HG03558 (cell line): ENCODE measurements around the gene SLC2A11.
"Not testable (repeated sequence)": the region's sequence is repeated elsewhere in the genome, so short reads cannot be mapped to it uniquely, and the experiment has no call there.

Source experiments
- ATAC-seq: cut with Tn5 transposase; IDR thresholded peaks from one replicate; pipeline ENCODE4 v1.9.1; 2021; ENCODE audit warnings: moderate number of reproducible peaks; ENCODE audit not compliant: unreplicated experiment; ENCODE audit errors: extremely low read depth

SLC2A11 gene

GRCh38 chr22:23883658-23884057 is 26.0 kb downstream of the SLC2A11 start:
- no peak for ATAC-seq

GRCh38 chr22:23884140-23884539 is 26.5 kb downstream of the SLC2A11 start:
- ATAC-seq: no peak

GRCh38 chr22:23888615-23889401 is 31.1 kb downstream of the SLC2A11 start:
- no peak for ATAC-seq

GRCh38 chr22:23889620-23890019 is 31.9 kb downstream of the SLC2A11 start:
- ATAC-seq: no peak

- ATAC-seq: no peak
Observed at GRCh38 chr22:23891726-23892125, 34.1 kb downstream of the SLC2A11 start.

- ATAC-seq: no peak
Observed at GRCh38 chr22:23892130-23892529, 34.5 kb downstream of the SLC2A11 start.

- ATAC-seq: no peak
Observed at GRCh38 chr22:23892706-23893105, 35.0 kb downstream of the SLC2A11 start.

- no peak for ATAC-seq
Observed at GRCh38 chr22:23893121-23893944, 35.7 kb downstream of the SLC2A11 start.

GRCh38 chr22:23893945-23894709 is 36.5 kb downstream of the SLC2A11 start, which contains the start of gene MIF:
Gene MIF, plus strand, starts transcription at chr22:23894383. Its CDS starts 92 bp downstream, at chr22:23894475.
- peak; percentile 57 for ATAC-seq

- no peak for ATAC-seq
Observed at GRCh38 chr22:23894710-23895598, 37.3 kb downstream of the SLC2A11 start.

GRCh38 chr22:23895599-23896144 is 38.0 kb downstream of the SLC2A11 start:
- no peak for ATAC-seq

- no peak for ATAC-seq
Observed at GRCh38 chr22:23896166-23896522, 38.5 kb downstream of the SLC2A11 start.

GRCh38 chr22:23896523-23897186 is 39.0 kb downstream of the SLC2A11 start:
- ATAC-seq: no peak

GRCh38 chr22:23897320-23897719 is 39.6 kb downstream of the SLC2A11 start:
- ATAC-seq: no peak

GRCh38 chr22:23898006-23898974 is 40.6 kb downstream of the SLC2A11 start:
- no peak for ATAC-seq

GRCh38 chr22:23899042-23899745 is 41.5 kb downstream of the SLC2A11 start:
- no peak for ATAC-seq

GRCh38 chr22:23900227-23900626 is 42.6 kb downstream of the SLC2A11 start:
- ATAC-seq: not testable (repeated sequence)
